WTC11 (cell line): ENCODE data around the gene AHRR. TPM values are rescaled to one million over a fixed set of nuclear protein-coding genes. Genes with fewer than 3 reads are reported as not detected.

Experiments used
- ATAC-seq: fragments of 200-7000 bp; cut with Tn5 transposase; 2 replicates; pipeline ENCODE4 v1.10.0; 2021; ENCODE audit warnings: mild to moderate bottlenecking, moderate library complexity
- CTCF ChIA-PET: fragments of 300-600 bp; sonication (Branson Sonifier 250); formaldehyde crosslinking; loops from one replicate; lab custom pipeline; 2021; ENCODE audit warnings: antibody characterized with exemption; lab: Charles Lee
- POLR2A ChIA-PET: fragments of 350-600 bp; sonication (Branson Sonifier 250); formaldehyde crosslinking; loops from one replicate; lab custom pipeline; 2021; ENCODE audit warnings: antibody characterized with exemption; lab: Charles Lee
- DNase-seq: peaks from one replicate; pipeline ENCODE4 v3.0.0; 2021; ENCODE audit warnings: low spot score
- H3K27ac Mint-ChIP-seq: 2 replicates; pipeline ENCODE4 v1.8.0; 2021; ENCODE audit warnings: mixed read lengths
- H3K27me3 Mint-ChIP-seq: 2 replicates; pipeline ENCODE4 v1.8.0; 2021; ENCODE audit warnings: low read depth, mild to moderate bottlenecking, moderate library complexity, mixed read lengths
- H3K36me3 Mint-ChIP-seq: 2 replicates; pipeline ENCODE4 v1.8.0; 2021; ENCODE audit warnings: mixed read lengths
- H3K4me1 Mint-ChIP-seq: 2 replicates; pipeline ENCODE4 v1.8.0; 2022; ENCODE audit warnings: mixed read lengths
- H3K4me3 Mint-ChIP-seq: 2 replicates; pipeline ENCODE4 v1.8.0; 2021; ENCODE audit warnings: mild to moderate bottlenecking, moderate library complexity, mixed read lengths
- H3K9me3 Mint-ChIP-seq: 2 replicates; pipeline ENCODE4 v1.8.0; 2021; ENCODE audit warnings: mixed read lengths
- E2F1 ChIP-seq: sonication (generic); formaldehyde crosslinking; IDR thresholded peaks from 2 replicates; pipeline ENCODE4 v1.8.0; 2022; ENCODE audit warnings: mild to moderate bottlenecking, missing genetic modification reagents
- FOXP4 ChIP-seq: sonication (generic); formaldehyde crosslinking; IDR thresholded peaks from 2 replicates; pipeline ENCODE4 v1.8.0; 2022; ENCODE audit warnings: mild to moderate bottlenecking, missing genetic modification reagents
- GRHL2 ChIP-seq: fragments of 250-450 bp; sonication (Bioruptor Pico); IDR thresholded peaks from 2 replicates; pipeline ENCODE4 v1.8.0; 2022; ENCODE audit warnings: mild to moderate bottlenecking, moderate library complexity; ENCODE audit not compliant: insufficient replicate concordance, severe bottlenecking
- NFATC4 ChIP-seq: fragments of 250-450 bp; sonication (Bioruptor Pico); IDR thresholded peaks from 2 replicates; pipeline ENCODE4 v1.9.0; 2021; ENCODE audit warnings: mild to moderate bottlenecking
- TEAD1 ChIP-seq: sonication (generic); formaldehyde crosslinking; IDR thresholded peaks from 2 replicates; pipeline ENCODE4 v1.8.0; 2022; ENCODE audit warnings: mild to moderate bottlenecking, missing genetic modification reagents
- TEAD4 ChIP-seq: sonication (generic); formaldehyde crosslinking; IDR thresholded peaks from 2 replicates; pipeline ENCODE4 v1.8.0; 2022; ENCODE audit warnings: mild to moderate bottlenecking, missing genetic modification reagents
- ZBTB21 ChIP-seq: sonication (generic); formaldehyde crosslinking; IDR thresholded peaks from 2 replicates; pipeline ENCODE4 v1.8.1; 2023; ENCODE audit warnings: mild to moderate bottlenecking, missing genetic modification reagents, borderline replicate concordance
- ZNF121 ChIP-seq: sonication (generic); formaldehyde crosslinking; IDR thresholded peaks from 2 replicates; pipeline ENCODE4 v1.8.0; 2023; ENCODE audit warnings: missing genetic modification reagents
- ZNF219 ChIP-seq: sonication (generic); formaldehyde crosslinking; IDR thresholded peaks from 2 replicates; pipeline ENCODE4 v1.8.0; 2023; ENCODE audit warnings: missing genetic modification reagents, mild to moderate bottlenecking, borderline replicate concordance
- ZNF263 ChIP-seq: sonication (generic); formaldehyde crosslinking; IDR thresholded peaks from 2 replicates; pipeline ENCODE4 v1.8.1; 2022; ENCODE audit warnings: low read depth, mild to moderate bottlenecking, moderate library complexity, missing genetic modification reagents
- ZNF281 ChIP-seq: sonication (generic); formaldehyde crosslinking; IDR thresholded peaks from 2 replicates; pipeline ENCODE4 v1.8.0; 2023; ENCODE audit warnings: mild to moderate bottlenecking, missing genetic modification reagents
- ZNF416 ChIP-seq: fragments of 250-450 bp; sonication (Bioruptor Pico); IDR thresholded peaks from 2 replicates; pipeline ENCODE4 v1.9.0; 2021; ENCODE audit warnings: mild to moderate bottlenecking, inconsistent platforms
- ZNF671 ChIP-seq: fragments of 250-450 bp; sonication (Bioruptor Pico); IDR thresholded peaks from 2 replicates; pipeline ENCODE4 v1.8.0; 2021; ENCODE audit warnings: mild to moderate bottlenecking
- total RNA-seq: library from RNA; stranded (reverse); gene quantifications from 3 replicates; pipeline ENCODE4 v1.2.3, GENCODE V29; 2021
- TF ChIP-seq, protein P1 (sequence below): sonication (generic); formaldehyde crosslinking; IDR thresholded peaks from 2 replicates; pipeline ENCODE4 v1.8.0; 2023; ENCODE audit warnings: missing genetic modification reagents, mild to moderate bottlenecking, borderline replicate concordance
- TF ChIP-seq, protein P2 (sequence below): sonication (generic); formaldehyde crosslinking; IDR thresholded peaks from 2 replicates; pipeline ENCODE4 v1.8.0; 2022; ENCODE audit warnings: missing genetic modification reagents
- TF ChIP-seq, protein P3 (sequence below): sonication (generic); formaldehyde crosslinking; IDR thresholded peaks from 2 replicates; pipeline ENCODE4 v1.8.1; 2022; ENCODE audit warnings: missing genetic modification reagents, borderline replicate concordance

The AHRR gene
- total RNA-seq, 1 experiment from 2014 or later = 4.5 TPM

DNA sequence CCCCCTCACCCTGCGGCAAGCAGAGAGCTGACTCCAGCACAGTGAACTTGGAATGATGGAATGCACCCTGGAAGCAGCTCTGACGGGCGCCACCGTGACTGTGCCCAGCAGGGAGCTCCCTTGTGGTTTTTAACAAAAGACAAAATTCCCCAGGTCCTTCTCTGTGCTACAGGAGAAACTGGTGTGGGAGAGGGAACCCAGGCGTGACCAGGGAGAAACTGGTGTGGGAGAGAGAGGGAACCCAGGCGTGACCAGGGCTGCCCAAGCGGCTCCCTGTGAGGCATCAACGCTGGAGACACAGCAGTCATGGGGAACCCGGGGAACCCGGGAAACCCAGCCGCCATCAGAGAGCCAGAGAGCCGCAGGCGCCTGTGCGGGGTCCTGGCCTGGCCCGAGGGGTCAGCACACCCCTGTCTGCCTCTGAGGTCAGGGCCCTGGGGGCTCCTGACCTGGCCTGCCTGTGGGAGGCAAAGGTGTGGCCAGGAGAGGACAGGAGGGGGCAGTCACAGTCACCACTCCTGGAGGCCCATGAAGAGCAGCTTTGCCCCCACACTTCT is 3.1 kb upstream of the AHRR start (continued):
- TF ChIP-seq FOXP4 (CRISPR knock-in tag) (no peak), ZNF121 (CRISPR knock-in tag) (peak; percentile 60; the same call in 1 of the 2 replicates)
- TF ChIP-seq, protein P1, sequence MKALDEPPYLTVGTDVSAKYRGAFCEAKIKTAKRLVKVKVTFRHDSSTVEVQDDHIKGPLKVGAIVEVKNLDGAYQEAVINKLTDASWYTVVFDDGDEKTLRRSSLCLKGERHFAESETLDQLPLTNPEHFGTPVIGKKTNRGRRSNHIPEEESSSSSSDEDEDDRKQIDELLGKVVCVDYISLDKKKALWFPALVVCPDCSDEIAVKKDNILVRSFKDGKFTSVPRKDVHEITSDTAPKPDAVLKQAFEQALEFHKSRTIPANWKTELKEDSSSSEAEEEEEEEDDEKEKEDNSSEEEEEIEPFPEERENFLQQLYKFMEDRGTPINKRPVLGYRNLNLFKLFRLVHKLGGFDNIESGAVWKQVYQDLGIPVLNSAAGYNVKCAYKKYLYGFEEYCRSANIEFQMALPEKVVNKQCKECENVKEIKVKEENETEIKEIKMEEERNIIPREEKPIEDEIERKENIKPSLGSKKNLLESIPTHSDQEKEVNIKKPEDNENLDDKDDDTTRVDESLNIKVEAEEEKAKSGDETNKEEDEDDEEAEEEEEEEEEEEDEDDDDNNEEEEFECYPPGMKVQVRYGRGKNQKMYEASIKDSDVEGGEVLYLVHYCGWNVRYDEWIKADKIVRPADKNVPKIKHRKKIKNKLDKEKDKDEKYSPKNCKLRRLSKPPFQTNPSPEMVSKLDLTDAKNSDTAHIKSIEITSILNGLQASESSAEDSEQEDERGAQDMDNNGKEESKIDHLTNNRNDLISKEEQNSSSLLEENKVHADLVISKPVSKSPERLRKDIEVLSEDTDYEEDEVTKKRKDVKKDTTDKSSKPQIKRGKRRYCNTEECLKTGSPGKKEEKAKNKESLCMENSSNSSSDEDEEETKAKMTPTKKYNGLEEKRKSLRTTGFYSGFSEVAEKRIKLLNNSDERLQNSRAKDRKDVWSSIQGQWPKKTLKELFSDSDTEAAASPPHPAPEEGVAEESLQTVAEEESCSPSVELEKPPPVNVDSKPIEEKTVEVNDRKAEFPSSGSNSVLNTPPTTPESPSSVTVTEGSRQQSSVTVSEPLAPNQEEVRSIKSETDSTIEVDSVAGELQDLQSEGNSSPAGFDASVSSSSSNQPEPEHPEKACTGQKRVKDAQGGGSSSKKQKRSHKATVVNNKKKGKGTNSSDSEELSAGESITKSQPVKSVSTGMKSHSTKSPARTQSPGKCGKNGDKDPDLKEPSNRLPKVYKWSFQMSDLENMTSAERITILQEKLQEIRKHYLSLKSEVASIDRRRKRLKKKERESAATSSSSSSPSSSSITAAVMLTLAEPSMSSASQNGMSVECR (CRISPR knock-in tag) = no peak
- TF ChIP-seq, protein P2, sequence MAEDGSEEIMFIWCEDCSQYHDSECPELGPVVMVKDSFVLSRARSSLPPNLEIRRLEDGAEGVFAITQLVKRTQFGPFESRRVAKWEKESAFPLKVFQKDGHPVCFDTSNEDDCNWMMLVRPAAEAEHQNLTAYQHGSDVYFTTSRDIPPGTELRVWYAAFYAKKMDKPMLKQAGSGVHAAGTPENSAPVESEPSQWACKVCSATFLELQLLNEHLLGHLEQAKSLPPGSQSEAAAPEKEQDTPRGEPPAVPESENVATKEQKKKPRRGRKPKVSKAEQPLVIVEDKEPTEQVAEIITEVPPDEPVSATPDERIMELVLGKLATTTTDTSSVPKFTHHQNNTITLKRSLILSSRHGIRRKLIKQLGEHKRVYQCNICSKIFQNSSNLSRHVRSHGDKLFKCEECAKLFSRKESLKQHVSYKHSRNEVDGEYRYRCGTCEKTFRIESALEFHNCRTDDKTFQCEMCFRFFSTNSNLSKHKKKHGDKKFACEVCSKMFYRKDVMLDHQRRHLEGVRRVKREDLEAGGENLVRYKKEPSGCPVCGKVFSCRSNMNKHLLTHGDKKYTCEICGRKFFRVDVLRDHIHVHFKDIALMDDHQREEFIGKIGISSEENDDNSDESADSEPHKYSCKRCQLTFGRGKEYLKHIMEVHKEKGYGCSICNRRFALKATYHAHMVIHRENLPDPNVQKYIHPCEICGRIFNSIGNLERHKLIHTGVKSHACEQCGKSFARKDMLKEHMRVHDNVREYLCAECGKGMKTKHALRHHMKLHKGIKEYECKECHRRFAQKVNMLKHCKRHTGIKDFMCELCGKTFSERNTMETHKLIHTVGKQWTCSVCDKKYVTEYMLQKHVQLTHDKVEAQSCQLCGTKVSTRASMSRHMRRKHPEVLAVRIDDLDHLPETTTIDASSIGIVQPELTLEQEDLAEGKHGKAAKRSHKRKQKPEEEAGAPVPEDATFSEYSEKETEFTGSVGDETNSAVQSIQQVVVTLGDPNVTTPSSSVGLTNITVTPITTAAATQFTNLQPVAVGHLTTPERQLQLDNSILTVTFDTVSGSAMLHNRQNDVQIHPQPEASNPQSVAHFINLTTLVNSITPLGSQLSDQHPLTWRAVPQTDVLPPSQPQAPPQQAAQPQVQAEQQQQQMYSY (CRISPR knock-in tag) = no peak

DNA sequence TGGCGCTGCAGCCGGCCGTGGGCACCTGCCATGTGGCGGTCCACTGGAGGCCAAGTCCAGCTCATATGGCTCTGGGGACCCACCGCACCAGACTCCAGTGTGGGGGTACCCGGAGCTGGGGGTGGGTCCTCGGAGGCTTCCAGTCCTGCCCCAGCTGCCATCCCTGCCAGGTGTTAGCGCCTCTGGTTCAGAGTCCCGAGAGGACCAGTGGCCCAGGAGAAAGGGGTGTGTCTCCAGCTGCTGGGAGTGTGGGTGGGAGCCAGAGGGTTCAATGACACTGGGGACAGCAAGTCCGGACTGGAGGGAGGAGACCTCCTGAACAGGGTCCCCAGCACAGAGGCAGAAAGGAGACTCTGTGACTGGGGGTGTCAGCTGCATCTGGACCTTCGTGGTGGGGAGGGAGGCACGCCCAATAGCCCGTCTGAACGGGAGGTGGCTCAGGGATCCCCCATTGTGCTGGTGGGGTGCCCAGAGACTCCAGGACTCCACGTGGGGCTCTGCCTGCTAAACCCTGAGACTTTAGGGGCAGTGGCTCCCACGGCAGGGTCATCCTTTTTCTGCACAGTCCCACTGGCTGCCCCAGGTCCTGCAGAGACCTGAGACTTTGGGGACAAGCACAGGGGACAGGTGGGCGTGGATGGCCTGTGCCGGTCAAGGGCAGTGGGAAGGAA is 2.4 kb upstream of the AHRR start:
- ATAC-seq = no peak
- CTCF ChIA-PET = interaction anchor here (1.0 to 1.7 kb wide), 5 partner anchors 19 to 128 kb away, joined by 3 to 8 read pairs (median 5); no protein-coding TSS in a partner anchor
- no peaks in the 10 kb centered on the region for H3K9me3 Mint-ChIP-seq
- TF ChIP-seq ZNF671 (CRISPR knock-in tag) = no peak
- TF ChIP-seq ZNF263 (CRISPR knock-in tag) = no peak
- no peak for TF ChIP-seq ZBTB21 (CRISPR knock-in tag)
- no peak for TF ChIP-seq TEAD4 (CRISPR knock-in tag)
- no peak for TF ChIP-seq NFATC4 (CRISPR knock-in tag)
- TF ChIP-seq, protein P3, sequence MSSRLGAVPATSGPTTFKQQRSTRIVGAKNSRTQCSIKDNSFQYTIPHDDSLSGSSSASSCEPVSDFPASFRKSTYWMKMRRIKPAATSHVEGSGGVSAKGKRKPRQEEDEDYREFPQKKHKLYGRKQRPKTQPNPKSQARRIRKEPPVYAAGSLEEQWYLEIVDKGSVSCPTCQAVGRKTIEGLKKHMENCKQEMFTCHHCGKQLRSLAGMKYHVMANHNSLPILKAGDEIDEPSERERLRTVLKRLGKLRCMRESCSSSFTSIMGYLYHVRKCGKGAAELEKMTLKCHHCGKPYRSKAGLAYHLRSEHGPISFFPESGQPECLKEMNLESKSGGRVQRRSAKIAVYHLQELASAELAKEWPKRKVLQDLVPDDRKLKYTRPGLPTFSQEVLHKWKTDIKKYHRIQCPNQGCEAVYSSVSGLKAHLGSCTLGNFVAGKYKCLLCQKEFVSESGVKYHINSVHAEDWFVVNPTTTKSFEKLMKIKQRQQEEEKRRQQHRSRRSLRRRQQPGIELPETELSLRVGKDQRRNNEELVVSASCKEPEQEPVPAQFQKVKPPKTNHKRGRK = no peak
- TF ChIP-seq ZNF416 (CRISPR knock-in tag) = no peak
- TF ChIP-seq E2F1 (CRISPR knock-in tag) = no peak
- no peak for TF ChIP-seq ZNF219
- no peak for TF ChIP-seq FOXP4 (CRISPR knock-in tag)
- no peak for TF ChIP-seq GRHL2 (CRISPR knock-in tag)
- no peak for TF ChIP-seq TEAD1 (CRISPR knock-in tag)
- TF ChIP-seq ZNF281 (CRISPR knock-in tag) = no peak
- TF ChIP-seq, all 79 proteins: peak for 0
- Mint-ChIP-seq H3K4me1 (peaks cover 15% of the 10 kb centered on the region), H3K27me3 (peaks cover 52% of the 10 kb centered on the region), H3K4me3 (no peak overlapping the region), H3K27ac (no peak overlapping the region), H3K36me3 (peaks cover 8% of the 10 kb centered on the region)
- DNase-seq = no peak
- POLR2A ChIA-PET = no interaction called here
